Left renal pelvis (tissue), 4 donors: ENCODE results near the gene DIPK1A. TPM values are rescaled to one million over a fixed set of nuclear protein-coding genes. Genes with fewer than 3 reads are reported as not detected.
A peak's percentile ranks its signal among the peaks of the same experiment; 100 is the strongest.

ENCODE experiments used
- DNase-seq, 4 donors: peaks; one replicate each; pipeline ENCODE4 v3.0.0-alpha.2; 2013; ENCODE audit warnings: low read depth in 4 of 4, low spot score in 3 of 4
- polyA plus RNA-seq, 4 donors: library from polyadenylated mRNA; unstranded; fragments of 120-200 nt; gene quantifications; one replicate each; pipeline ENCODE4 v1.2.1, GENCODE V29; 2013; ENCODE audit not compliant: insufficient read length in 4 of 4

The DIPK1A gene
- polyA plus RNA-seq: 10 to 100 TPM in 1 of 4 donors, 1 to 10 TPM in 3; 8.9 to 11.1 (median 9.4) TPM

- peak; percentile 46 to 68 (median 61) for DNase-seq
Measured at GRCh38 chr1:92961131-92961895, at the start of gene DIPK1A. Gene DIPK1A, minus strand, starts transcription at chr1:92961462. Its CDS starts 33 bp downstream, at chr1:92961429.

DNA sequence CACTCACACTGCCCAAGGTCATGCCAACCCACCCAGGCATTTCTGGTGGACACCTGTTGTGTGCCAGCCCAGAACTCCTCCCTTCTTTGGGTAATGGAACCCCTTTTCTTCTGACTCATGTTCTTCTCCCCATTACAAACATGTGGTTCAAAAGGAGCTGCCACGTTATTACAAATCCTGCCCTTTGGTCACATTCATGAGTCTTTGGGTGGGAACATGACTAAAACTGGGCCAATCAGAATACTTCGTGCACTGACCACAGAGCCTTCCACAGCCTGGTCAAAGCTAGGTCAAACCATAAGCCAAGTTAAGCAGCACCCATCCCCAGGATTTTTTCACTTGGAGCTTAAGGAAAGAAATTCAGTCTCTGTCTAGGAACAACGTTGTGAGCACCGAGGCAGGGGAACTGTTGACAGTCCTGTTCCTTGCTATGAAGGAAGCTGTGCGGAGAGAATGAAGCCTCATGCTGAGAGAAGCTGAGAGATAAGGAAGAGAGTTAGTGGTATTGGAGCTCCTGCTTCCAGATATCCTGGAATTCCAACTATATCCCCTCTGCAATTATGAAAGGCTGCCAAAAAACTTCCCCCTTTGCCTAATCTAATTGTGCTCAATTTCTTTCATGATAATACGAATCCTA, 46.8 kb upstream of the DIPK1A start:
- no peak for DNase-seq

DNA sequence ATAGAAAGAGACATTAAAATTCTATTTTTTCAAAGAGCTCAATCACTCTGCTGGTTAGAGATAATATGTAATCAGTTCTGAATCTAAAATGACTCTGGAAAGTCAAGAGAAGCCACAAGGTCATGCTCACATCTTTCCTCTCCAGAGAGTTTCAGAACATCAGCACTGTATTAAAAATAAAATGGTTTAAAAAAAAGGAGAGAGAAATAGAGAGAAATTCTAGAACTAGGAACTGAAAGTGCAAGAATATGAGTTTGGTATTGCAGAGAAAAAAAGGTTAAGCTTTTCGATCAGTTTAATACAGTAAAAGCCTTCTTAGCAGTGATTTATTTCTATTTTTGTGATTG, 44.0 kb upstream of the DIPK1A start:
- DNase-seq: no peak

DNA sequence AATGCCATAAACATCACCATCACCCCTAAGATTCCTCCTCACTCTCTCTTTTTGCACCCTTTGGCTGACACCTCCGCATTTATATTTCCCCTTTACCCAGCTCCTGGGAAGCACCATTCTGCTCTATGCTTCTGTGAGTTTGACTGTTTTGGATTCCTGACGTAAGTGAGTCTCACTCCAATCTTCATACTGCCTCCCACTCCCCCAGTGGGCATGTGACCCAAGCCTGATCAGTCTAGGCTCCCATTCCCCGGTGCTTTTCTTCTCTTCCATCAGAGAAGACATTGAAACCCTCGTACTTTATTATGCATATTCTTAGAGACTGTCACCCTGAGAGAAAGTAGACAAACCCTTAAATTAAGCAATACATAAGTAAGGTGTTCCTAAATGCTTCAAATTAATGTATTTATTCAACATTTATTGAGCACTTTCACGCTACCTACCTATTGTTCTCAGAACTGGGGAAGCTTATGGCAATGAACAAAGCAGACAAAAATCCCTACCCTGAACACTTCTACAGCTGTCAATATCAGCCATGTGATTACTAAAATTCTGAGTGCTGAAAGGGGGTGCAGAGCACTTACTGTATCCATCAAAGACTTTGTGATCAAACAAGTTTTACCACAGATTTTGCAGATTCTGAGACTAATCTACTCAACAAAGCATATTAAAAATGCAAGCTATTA, 43.4 kb upstream of the DIPK1A start:
- no peak for DNase-seq

DNA sequence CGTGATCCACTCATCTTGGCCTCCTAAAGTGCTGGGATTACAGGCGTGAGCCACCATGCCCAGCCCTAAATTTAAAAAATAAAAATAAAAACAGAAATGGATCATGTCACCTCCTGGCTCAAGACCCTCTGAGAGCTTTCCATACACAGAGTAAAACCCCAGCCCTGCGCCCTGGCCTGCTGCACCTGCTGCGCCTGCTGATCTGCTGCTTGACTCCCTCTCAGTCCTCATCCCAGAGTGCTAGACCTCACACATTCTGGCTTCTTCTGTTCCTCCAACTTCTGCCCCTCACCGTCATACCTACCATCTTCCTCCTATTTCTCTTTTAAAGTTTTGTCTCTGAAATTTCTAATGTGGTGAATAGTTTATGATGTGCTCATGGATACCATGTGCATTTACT, 42.7 kb upstream of the DIPK1A start:
- DNase-seq: no peak

- no peak for DNase-seq
Measured at GRCh38 chr1:93002781-93003180, 41.5 kb upstream of the DIPK1A start.

- no peak for DNase-seq
Measured at GRCh38 chr1:93001893-93002292, 40.6 kb upstream of the DIPK1A start.

GRCh38 chr1:93000751-93001175, 39.5 kb upstream of the DIPK1A start:
- DNase-seq: no peak

GRCh38 chr1:93000291-93000690, 39.0 kb upstream of the DIPK1A start:
- DNase-seq: no peak

GRCh38 chr1:92998821-92999220, 37.6 kb upstream of the DIPK1A start:
- DNase-seq: no peak

DNA sequence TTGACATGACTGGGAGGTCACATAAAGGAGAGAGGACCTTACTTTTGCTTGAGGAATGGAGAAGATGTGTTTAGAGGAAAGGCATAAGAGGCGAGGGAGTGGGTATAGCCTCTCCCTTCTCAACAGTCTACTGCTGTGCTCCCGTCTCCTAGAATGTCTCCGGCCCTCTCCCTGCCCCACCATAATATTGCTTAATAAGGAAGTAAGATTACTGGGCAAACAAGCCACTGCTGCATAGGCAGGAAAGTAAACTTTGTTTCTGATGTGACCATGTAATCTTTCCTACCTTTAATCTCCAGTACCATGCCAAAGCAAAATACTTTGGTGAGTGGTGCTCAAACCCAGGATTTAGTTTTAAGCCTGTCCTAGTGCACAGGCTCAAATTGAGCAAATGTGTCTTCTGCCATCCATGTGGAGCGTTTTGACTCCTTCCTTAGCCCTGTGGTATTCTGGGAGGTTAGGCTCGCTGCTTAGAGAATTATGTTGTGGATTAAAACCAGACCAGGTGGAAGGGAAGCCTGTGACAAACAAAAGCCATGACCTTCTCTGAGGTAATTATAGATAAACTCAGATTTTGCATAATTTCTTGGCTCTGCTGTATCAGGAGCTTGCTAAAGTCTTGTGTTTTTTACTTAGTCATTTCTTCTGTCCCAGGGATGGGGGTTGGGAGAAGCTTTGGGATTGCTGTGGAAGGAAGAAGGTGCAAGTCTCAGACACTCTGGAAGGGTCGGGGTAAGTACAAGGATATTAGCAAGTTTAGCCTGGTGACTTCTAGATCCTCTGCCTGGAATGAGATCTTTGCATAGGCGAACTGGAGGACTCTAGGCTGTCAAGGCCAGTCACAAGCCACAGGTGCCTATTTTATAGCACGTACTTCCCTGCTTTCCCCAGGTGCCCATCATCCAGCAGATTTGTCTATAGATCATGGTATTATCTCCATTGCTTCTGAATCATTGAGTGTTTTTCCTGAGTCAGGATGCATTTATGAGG, 34.5 kb upstream of the DIPK1A start:
- no peak for DNase-seq

GRCh38 chr1:92994105-92994712, 32.9 kb upstream of the DIPK1A start:
- DNase-seq: peak; percentile 58 to 75 (median 72)

GRCh38 chr1:92993581-92993980, 32.3 kb upstream of the DIPK1A start:
- DNase-seq: no peak

GRCh38 chr1:92992877-92993276, 31.6 kb upstream of the DIPK1A start:
- DNase-seq: no peak

GRCh38 chr1:92992054-92992453, 30.8 kb upstream of the DIPK1A start:
- DNase-seq: no peak

DNA sequence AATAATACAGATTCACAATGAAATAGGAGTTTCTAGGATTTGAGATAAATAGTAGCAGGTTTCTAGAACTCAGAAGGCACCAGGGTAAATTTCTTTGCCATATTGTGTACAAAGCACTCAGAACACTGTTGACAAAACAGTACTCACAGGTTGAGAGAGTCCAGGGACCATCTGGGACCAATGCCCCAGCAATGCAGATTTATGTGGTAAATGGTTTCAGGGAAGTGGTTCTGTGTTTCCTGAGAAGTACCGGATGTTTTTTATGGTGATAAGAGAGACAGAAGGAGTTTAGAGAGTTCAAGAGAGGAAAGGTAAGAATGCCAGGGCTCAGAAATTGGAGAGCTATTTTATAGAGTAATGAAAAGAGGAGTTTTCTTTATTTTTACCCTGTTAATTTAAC, 29.6 kb upstream of the DIPK1A start:
- no peak for DNase-seq

DNA sequence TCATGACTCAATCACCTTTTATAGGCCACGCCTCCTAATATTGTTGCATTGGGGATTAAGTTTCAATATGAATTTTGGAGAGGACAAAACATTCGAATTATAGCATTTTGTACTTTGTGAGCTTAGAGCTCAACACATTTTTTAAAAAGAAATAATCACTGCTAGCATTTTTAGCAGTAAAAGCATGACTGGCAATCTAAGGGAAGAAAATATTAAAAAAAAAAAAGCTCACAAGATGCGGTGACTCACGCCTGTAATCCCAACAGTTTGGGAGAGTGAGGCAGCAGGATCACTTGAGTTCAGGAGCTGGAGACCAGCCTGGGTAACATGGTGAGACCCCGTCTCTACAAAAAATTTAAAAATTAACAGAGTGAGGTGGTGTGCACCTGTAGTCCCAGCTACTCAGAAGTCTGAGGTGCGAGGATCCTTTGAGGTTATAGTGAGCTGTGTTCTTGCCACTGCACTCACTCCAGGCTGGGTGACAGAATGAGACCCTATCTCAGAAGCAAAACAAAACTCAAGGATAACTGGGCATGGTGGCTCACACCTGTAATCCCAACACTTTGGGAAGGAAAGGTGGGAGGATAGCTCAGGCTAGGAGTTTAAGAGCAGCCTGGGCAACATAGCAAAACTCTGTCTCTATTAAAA, 28.8 kb upstream of the DIPK1A start:
- no peak for DNase-seq

GRCh38 chr1:92989253-92989652, 28.0 kb upstream of the DIPK1A start:
- DNase-seq: no peak

- DNase-seq: no peak
Measured at GRCh38 chr1:92987462-92987861, 26.2 kb upstream of the DIPK1A start.

DNA sequence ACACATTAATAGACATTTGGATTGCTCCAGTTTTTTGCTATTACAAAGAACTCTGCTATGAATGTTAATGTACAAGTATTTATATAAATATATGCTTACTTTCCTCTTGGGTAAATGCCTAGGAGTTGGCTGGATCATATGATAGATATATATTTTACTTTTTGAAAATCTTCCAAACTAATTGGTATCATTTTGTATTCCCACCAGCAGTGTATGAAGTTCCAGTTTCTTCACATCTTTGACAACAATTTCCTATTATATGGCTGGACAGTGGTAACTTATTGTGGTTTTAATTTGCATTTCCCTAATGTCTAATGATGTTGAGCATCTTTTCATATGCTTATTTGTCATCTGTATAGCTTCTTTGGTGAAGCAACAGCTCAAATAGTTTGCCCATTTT, 23.8 kb upstream of the DIPK1A start:
- no peak for DNase-seq
